Measurements from ENCODE around the gene BCAS3.
"Not testable (repeated sequence)": the region's sequence is repeated elsewhere in the genome, so short reads cannot be mapped to it uniquely, and the experiment has no call there.

BCAS3 gene

GRCh38 chr17:61354895-61355874, 677.5 kb downstream of the BCAS3 start:
- DNase-seq: no peak

GRCh38 chr17:61357061-61357460, 679.4 kb downstream of the BCAS3 start:
- not testable (repeated sequence) for DNase-seq

DNA sequence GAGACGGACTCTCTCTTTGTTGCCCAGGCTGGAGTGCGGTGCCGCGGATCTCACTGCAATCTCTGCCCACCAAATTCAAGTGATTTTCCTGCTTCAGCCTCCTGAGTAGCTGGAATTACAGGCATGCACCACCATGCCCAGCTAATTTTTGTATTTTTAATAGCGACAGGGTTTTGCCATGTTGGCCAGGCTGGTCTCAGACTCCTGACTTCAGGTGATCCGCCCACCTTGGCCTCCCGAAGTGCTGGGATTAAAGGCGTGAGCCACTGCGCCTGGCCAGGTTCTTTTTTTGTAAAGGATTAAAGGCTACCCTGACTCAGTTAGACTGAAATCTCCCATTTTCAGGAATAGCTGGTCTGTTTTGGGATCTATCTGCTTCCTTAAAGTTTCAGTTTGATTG, 681.9 kb downstream of the BCAS3 start:
- DNase-seq: not testable (repeated sequence)

- DNase-seq: no peak
Measured at GRCh38 chr17:61360318-61360943, 682.8 kb downstream of the BCAS3 start.

GRCh38 chr17:61361084-61361483, 683.4 kb downstream of the BCAS3 start:
- no peak for DNase-seq

DNA sequence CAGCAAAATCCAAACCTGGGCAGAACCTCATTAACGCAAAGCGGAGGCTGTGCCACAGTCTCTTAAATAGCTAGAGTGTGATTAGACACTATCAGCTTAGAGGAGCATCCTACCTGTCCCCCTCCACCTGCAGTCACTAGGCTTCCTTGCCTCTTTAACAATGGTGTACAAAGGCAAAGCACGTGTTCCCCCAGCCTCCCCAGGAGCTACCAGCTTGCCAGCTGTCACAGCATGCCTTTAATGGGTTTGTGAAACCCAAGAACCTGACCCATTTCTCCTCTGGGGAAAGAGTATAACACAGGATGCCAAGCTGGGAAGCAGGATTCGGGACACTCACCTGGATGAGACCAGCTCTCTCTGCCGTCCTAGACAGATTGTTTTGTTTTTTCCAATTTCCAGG, 684.7 kb downstream of the BCAS3 start:
- no peak for DNase-seq

- DNase-seq: no peak
Measured at GRCh38 chr17:61362852-61363600, 685.4 kb downstream of the BCAS3 start.

DNA sequence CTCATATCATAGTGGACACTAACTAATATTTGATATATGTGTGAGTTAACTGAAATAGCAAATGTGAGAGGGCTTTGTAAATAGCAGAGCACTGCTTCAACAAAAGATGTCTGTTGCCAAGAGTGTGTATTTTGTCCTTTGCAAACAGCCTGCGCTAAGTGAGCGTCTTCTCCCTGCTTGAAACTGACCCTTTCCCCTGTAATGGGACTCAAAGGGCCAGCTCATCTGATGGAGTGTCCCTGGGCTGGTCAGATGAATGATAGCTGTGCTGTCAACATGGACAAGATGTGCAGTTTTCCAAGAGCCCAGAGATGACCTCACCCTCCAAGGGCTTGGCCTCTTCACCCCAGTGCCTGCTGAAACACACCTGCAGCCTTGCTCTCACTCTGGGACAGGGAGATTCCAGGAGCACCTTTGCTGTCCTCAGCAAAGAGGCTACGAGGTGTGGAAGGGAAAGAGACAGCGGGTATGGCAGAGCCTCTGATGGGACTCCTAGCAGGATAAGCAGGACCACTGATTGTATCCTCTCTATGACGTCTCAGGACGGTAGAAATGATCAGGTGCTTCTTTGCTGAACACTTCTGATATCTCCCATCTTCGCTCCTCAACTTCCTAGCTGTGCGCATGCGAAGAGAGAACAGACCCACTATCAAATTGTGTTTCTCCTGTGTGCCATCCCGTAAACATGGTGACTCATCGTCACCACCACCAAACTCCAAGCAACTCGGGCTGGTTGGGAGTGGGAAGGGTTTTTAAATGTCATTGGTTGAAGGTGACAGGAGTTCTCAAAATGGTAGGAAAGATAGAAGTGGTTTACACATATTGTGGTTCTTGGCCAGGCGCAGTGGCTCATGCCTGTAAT, 686.2 kb downstream of the BCAS3 start:
- DNase-seq: no peak

DNA sequence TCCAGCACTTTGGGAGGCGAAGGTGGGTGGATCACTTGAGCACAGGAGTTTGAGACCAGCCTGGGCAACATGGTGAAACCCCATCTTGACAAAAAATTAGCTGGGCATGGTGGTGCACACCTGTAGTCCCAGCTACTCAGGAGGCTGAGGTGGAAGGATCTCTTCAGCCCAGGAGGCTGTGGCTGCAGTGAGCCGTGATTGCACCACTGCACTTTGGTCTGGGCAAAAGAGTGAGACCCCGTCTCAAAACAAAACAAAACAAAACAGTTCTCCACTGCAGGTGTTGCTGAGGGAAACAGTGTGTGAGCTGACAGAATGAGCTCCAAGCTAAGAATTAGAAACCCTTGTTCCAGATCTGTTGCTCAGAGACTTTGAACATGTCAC, 686.8 kb downstream of the BCAS3 start:
- DNase-seq: no peak

- no peak for DNase-seq
Measured at GRCh38 chr17:61366076-61366714, 688.5 kb downstream of the BCAS3 start.

DNA sequence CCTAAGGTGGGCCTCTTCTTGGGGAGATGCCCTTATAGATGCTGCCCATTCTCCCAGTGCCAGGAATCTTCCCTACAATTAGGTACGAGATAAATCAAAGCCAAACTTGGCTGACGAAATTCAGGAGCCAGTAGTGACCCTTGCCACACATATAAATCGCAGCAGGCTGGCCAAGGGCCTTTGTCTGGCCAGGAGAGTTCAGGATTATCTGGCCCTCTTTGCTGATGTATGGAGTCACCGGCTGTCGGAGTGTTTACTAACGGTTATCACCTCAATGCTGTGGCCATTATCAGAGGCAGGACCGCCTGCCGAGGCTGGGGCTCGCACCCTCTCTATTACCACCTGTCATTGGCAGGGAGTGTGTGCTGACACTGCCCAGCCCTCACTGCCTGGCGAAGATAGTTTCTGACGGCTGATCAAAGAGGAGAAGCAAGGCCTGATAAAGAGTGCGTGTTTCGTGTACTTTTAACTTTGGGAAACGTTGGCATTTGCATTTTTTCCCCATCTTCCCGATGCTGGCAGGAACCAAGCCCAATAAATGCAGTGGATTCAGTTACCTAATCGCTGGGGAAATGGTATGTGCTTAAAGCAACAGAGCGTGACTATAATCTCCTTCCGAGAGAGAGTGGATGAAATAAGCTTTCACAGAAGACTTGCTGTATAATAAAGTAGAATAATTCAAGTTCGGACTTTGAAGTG, 689.2 kb downstream of the BCAS3 start:
- no peak for DNase-seq

- no peak for DNase-seq
Measured at GRCh38 chr17:61368049-61368831, 690.6 kb downstream of the BCAS3 start.

DNA sequence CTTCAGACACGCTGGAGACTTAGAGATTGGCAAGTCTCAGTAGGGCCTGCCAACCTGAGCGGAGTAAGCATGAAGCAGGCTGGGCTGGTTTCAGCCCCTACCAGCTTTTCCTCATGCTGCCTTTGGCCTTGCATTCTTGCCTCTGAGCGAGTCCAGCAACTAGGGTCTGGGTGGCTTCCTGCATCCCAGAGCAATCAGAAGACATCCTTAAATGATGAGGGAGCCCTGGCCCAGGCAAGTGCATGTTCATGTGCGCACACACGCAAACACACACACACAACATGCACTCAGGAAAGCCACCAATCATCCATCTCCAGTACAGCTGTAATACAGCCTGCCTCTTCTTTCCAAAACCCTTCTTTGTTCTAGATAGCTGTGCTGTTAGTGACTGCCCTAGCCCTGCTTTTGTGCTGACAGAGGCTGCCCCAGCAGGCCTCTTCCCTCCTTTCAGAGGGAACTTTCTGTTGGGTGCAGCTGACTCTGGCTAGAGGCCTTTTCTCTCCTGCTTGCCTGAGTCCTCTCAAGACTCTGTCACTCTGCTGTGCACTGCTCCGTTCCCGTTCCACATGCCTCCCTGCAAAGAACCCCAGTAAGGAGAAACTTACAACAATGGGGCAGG, 691.3 kb downstream of the BCAS3 start:
- no peak for DNase-seq

DNA sequence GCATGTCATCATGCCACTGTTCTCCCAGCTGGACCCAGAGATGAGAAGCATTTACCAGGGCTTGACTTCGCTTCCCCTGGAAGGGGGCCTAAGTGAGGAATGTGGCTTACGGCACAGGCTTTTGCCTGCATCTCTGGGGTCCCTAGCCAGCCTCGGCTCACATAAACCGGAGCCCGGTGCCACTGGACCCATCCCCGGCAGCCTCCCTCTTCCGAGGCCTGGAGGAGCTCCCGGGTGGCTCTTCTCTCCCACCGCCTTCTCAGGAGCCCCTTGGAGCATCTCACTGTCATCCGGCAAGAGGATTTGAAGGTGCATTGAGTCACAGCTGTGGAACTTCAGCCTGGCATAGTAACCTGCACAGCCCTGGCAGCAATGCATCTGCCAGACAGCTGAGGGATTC, 692.1 kb downstream of the BCAS3 start:
- no peak for DNase-seq

- DNase-seq: no peak
Measured at GRCh38 chr17:61371179-61371578, 693.5 kb downstream of the BCAS3 start.

DNA sequence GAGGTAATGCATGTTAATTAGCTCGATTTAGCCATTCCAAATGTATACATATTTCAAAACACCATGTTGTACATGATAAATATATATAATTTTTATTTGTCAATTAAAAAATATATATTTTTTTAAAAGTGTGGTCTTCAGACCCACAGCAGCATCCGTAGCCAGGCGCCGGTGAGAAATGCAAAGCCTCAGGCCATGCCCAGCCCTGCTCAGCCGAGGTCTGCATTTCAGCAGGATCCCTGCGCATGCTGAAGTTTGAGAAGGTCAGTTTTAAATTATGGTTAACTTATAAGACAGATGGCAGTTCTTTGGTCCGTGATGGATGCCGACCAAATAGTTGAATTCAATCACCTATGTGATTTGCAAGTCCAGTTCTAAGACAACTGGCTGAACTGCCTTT, 694.0 kb downstream of the BCAS3 start:
- DNase-seq: no peak

- no peak for DNase-seq
Measured at GRCh38 chr17:61372436-61372835, 694.8 kb downstream of the BCAS3 start.

DNA sequence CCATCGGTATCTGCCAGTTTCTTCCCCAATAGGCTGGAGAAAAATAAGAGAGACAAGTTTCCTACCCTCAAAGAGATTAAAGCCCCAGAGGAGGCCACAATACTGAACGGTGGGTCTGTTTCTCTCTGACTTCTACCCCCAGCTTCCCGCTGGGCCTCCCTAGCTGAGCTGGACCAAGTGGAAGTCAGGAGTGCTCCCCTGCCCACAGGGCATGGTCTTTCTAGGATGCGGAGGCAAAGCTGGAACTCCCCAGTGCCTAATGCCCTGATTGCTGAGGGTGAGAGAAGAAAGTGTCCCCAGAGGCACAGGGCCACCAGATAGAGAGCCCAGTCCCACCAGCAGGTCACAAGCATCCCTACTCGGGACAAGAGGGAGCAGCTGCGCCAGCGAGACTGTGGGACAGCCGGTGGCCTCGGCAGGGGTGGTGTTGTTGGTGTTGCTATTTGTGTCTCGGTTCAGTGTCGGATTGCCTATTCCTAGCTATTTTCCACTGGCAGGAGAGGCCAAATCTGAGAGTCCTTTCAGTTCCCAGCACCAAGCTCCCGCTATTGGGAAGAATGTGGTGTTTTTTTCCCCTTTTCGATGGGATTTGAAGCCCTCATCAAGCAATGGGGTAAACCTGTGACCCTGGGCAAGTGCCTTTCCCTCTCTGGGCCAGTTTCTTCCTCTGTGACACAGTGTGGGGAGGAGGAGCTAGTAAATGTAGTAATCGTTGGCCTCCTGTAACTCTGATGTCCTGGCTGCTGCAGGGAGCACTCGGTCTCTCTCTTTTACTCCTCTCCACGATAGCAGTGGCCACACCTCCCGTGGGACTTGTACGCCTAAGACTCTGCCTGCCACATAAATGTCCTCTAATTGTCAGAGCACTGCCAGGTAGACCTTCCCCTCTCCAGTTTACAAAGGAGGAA, 699.5 kb downstream of the BCAS3 start:
- DNase-seq: no peak
